HepG2 (cell line): ENCODE measurements around the gene ETFB. TPM values are rescaled to one million over a fixed set of nuclear protein-coding genes. Genes with fewer than 3 reads are reported as not detected.

Source experiments
- GATAD2A ChIP-seq: IDR thresholded peaks from 2 replicates; pipeline ENCODE4 v1.6.1; 2016
- HNRNPH1 ChIP-seq: fragments of 200-400 bp; formaldehyde crosslinking; optimal IDR thresholded peaks from 2 replicates; pipeline ENCODE3; 2017; ENCODE audit warnings: mild to moderate bottlenecking, low read depth, low read length
- IKZF4 ChIP-seq: sonication (generic); formaldehyde crosslinking; IDR thresholded peaks from 2 replicates; pipeline ENCODE4 v1.5.1; 2020; ENCODE audit warnings: borderline replicate concordance, mild to moderate bottlenecking, low read depth, missing genetic modification reagents; ENCODE audit errors: not compliant biosample characterization
- NR2F6 ChIP-seq, 2 experiments: IDR thresholded peaks; 2 replicates each; pipeline ENCODE4 v1.6.1; 2016; ENCODE audit warnings: antibody characterized with exemption in 1 of 2, mild to moderate bottlenecking in 1 of 2
- PAF1 ChIP-seq: IDR thresholded peaks from 2 replicates; pipeline ENCODE4 v1.6.1; 2016; ENCODE audit warnings: missing genetic modification reagents, missing compliant biosample characterization
- PAWR ChIP-seq: sonication (generic); formaldehyde crosslinking; IDR thresholded peaks from 2 replicates; pipeline ENCODE4 v1.4.0; 2020; ENCODE audit warnings: missing genetic modification reagents, mild to moderate bottlenecking, borderline replicate concordance
- RARA ChIP-seq: IDR thresholded peaks from 2 replicates; pipeline ENCODE4 v1.6.1; 2016; ENCODE audit warnings: missing genetic modification reagents, missing compliant biosample characterization
- ZBTB7B ChIP-seq: sonication (generic); formaldehyde crosslinking; IDR thresholded peaks from 2 replicates; pipeline ENCODE4 v1.4.0; 2020; ENCODE audit warnings: missing genetic modification reagents
- ZNF207 ChIP-seq: fragments of 450-650 bp; IDR thresholded peaks from 2 replicates; pipeline ENCODE4 v1.6.1; 2016; ENCODE audit warnings: antibody characterized with exemption, borderline replicate concordance
- ZNF275 ChIP-seq: sonication (generic); formaldehyde crosslinking; IDR thresholded peaks from 2 replicates; pipeline ENCODE4 v1.8.0; 2022; ENCODE audit warnings: missing genetic modification reagents, mild to moderate bottlenecking, inconsistent platforms, borderline replicate concordance
- ZNF577 ChIP-seq: sonication (generic); formaldehyde crosslinking; IDR thresholded peaks from 2 replicates; pipeline ENCODE4 v1.4.0; 2020; ENCODE audit warnings: mild to moderate bottlenecking, low read depth, missing genetic modification reagents, borderline replicate concordance
- ZNF768 ChIP-seq: sonication (generic); formaldehyde crosslinking; IDR thresholded peaks from 2 replicates; pipeline ENCODE4 v1.4.0; 2020; ENCODE audit warnings: missing genetic modification reagents
- ZNF772 ChIP-seq: sonication (generic); formaldehyde crosslinking; IDR thresholded peaks from 2 replicates; pipeline ENCODE4 v1.5.0; 2020; ENCODE audit warnings: mild to moderate bottlenecking, missing genetic modification reagents
- polyA plus RNA-seq, 8 experiments: library from polyadenylated mRNA; depleted of rRNA in 3 of 8; stranded (reverse) in 7 of 8; unstranded in 1 of 8; fragments of >200 nt; fragmentation: Illumina TruSeq in 4 of 8; extraction: Trizol in 4 of 8; gene quantifications; 2 replicates each; pipeline versions ENCODE4 v1.2.1 to v1.2.3, GENCODE V29; 2011 to 2016; ENCODE audit warnings: low read depth in 4 of 8, missing spikeins in 1 of 8, mixed read lengths in 1 of 8; ENCODE audit not compliant: insufficient read depth in 1 of 8
- total RNA-seq, 5 experiments: library from RNA; depleted of rRNA; stranded (reverse); fragments of >200 nt; fragmentation: Illumina TruSeq; extraction: Trizol; gene quantifications; 2 replicates each; pipeline ENCODE4 v1.2.3, GENCODE V29; 2016; ENCODE audit warnings: low read depth in 1 of 5
- TF ChIP-seq, protein P1 (sequence below): sonication (generic); formaldehyde crosslinking; conservative IDR thresholded peaks from 2 replicates; pipeline ENCODE4 v1.8.0; 2022; ENCODE audit warnings: missing genetic modification reagents
- TF ChIP-seq, protein P2 (sequence below): sonication (generic); formaldehyde crosslinking; IDR thresholded peaks from 2 replicates; pipeline ENCODE4 v1.4.0; 2020; ENCODE audit warnings: missing genetic modification reagents, borderline replicate concordance

Gene ETFB
- total and polyA plus RNA-seq, 2 of the 13 experiments (the other 11 are each of a cell fraction or from before 2014, with no cell fraction given), result 678 to 1,314 TPM

- TF ChIP-seq NR2F6 (IDR thresholded peaks at IDR 0.05) (no peak; the same call in 1 of the 2 replicates), NR2F6 (CRISPR knock-in tag; IDR thresholded peaks at IDR 0.05) (peak; percentile 62), RARA (CRISPR knock-in tag) (peak; percentile 76), HNRNPH1 (peak; percentile 41), GATAD2A (CRISPR knock-in tag) (no peak; the same call in 1 of the 2 replicates), ZBTB7B (CRISPR knock-in tag) (no peak), ZNF207 (no peak), PAWR (CRISPR knock-in tag) (no peak), PAF1 (CRISPR knock-in tag) (no peak), ZNF768 (CRISPR knock-in tag) (peak; percentile 74), IKZF4 (CRISPR knock-in tag) (peak; percentile 85), ZNF772 (CRISPR knock-in tag) (0 out of 2 replicates have a peak, but pooled peaks have one; percentile 13), ZNF577 (CRISPR knock-in tag) (no peak), ZNF275 (0 out of 2 replicates have a peak, but pooled peaks have one; percentile 31)
- TF ChIP-seq, protein P1, sequence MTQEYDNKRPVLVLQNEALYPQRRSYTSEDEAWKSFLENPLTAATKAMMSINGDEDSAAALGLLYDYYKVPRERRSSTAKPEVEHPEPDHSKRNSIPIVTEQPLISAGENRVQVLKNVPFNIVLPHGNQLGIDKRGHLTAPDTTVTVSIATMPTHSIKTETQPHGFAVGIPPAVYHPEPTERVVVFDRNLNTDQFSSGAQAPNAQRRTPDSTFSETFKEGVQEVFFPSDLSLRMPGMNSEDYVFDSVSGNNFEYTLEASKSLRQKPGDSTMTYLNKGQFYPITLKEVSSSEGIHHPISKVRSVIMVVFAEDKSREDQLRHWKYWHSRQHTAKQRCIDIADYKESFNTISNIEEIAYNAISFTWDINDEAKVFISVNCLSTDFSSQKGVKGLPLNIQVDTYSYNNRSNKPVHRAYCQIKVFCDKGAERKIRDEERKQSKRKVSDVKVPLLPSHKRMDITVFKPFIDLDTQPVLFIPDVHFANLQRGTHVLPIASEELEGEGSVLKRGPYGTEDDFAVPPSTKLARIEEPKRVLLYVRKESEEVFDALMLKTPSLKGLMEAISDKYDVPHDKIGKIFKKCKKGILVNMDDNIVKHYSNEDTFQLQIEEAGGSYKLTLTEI (CRISPR knock-in tag), result no peak
- TF ChIP-seq, protein P2, sequence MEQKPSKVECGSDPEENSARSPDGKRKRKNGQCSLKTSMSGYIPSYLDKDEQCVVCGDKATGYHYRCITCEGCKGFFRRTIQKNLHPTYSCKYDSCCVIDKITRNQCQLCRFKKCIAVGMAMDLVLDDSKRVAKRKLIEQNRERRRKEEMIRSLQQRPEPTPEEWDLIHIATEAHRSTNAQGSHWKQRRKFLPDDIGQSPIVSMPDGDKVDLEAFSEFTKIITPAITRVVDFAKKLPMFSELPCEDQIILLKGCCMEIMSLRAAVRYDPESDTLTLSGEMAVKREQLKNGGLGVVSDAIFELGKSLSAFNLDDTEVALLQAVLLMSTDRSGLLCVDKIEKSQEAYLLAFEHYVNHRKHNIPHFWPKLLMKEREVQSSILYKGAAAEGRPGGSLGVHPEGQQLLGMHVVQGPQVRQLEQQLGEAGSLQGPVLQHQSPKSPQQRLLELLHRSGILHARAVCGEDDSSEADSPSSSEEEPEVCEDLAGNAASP, result peak; percentile 85
Observed at GRCh38 chr19:51354103-51354741, 12.0 kb downstream of the ETFB start (continued).
